Kidney epithelial cell (primary cell): ENCODE data around the gene HNRNPL. TPM values are rescaled to one million over a fixed set of nuclear protein-coding genes. Genes with fewer than 3 reads are reported as not detected.
A peak's percentile ranks its signal among the peaks of the same experiment; 100 is the strongest.

Experiments used
- DNase-seq: peaks from one replicate; pipeline ENCODE4 v3.0.0-alpha.2; 2010; ENCODE audit warnings: low read depth
- H3K27me3 ChIP-seq: 2 replicates; pipeline ENCODE4 v1.6.0; 2011; ENCODE audit warnings: low read length; ENCODE audit not compliant: control insufficient read depth, insufficient read depth
- H3K36me3 ChIP-seq: 2 replicates; pipeline ENCODE4 v1.5.1; 2011; ENCODE audit warnings: low read length; ENCODE audit not compliant: control insufficient read depth, insufficient read depth
- H3K4me3 ChIP-seq: 2 replicates; pipeline ENCODE4 v1.5.1; 2011; ENCODE audit warnings: low read depth, mild to moderate bottlenecking, control low read depth, low read length
- total RNA-seq: library from RNA; depleted of rRNA; stranded (reverse); fragments of >200 nt; gene quantifications from 2 replicates; pipeline ENCODE4 v1.2.3, GENCODE V29; 2015
- TF ChIP-seq, protein P1 (sequence below): IDR thresholded peaks from 2 replicates; pipeline ENCODE4 v1.5.1; 2011; ENCODE audit warnings: mild to moderate bottlenecking, moderate library complexity, low read length, control low read depth, inconsistent platforms; ENCODE audit not compliant: insufficient read depth, poor library complexity, severe bottlenecking

HNRNPL gene
- total RNA-seq, 1 donor from 2014 or later: 192 TPM

DNA sequence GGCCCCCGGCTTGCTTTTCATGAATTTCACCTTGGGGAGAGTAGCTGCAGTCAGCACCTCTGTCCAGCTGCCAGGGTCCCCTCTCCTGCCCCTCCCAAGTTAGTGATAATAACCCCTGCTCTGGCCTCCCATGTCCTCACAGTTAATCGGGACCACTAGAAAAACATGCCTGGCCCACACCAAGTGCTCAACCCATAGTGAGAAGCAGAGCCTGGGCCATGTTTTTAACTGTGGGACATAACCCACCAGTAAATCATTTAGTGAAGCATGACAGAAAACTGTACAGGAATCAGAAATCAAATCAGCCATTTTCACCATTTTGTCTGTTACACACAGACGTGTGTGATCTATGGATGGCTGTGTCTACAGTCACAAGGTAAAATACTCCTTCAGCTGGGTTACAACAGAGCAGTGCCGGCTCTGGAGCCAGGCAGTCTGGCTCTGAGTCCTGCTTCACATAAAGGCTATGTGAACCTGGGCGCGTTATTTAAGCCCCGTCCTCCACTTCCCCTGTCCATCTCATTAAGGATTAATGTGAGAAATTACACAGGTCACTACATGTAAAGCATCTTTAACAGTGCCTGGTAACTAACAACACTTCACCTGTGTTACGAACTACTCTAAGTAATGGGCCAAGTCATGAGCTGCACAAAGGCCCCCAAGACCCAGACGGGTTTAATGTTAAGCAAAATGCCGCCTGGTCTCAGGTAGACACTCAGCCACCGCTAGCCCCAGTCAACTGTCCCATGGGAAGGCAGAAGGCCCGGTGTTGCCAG, 10.6 kb downstream of the HNRNPL start:
- Histone ChIP-seq H3K27me3 (no peaks in the 10 kb centered on the region), H3K36me3 (peaks cover 8% of the 10 kb centered on the region), H3K4me3 (no peak overlapping the region)
- DNase-seq: no peak
- TF ChIP-seq, protein P1, sequence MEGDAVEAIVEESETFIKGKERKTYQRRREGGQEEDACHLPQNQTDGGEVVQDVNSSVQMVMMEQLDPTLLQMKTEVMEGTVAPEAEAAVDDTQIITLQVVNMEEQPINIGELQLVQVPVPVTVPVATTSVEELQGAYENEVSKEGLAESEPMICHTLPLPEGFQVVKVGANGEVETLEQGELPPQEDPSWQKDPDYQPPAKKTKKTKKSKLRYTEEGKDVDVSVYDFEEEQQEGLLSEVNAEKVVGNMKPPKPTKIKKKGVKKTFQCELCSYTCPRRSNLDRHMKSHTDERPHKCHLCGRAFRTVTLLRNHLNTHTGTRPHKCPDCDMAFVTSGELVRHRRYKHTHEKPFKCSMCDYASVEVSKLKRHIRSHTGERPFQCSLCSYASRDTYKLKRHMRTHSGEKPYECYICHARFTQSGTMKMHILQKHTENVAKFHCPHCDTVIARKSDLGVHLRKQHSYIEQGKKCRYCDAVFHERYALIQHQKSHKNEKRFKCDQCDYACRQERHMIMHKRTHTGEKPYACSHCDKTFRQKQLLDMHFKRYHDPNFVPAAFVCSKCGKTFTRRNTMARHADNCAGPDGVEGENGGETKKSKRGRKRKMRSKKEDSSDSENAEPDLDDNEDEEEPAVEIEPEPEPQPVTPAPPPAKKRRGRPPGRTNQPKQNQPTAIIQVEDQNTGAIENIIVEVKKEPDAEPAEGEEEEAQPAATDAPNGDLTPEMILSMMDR: no peak

DNA sequence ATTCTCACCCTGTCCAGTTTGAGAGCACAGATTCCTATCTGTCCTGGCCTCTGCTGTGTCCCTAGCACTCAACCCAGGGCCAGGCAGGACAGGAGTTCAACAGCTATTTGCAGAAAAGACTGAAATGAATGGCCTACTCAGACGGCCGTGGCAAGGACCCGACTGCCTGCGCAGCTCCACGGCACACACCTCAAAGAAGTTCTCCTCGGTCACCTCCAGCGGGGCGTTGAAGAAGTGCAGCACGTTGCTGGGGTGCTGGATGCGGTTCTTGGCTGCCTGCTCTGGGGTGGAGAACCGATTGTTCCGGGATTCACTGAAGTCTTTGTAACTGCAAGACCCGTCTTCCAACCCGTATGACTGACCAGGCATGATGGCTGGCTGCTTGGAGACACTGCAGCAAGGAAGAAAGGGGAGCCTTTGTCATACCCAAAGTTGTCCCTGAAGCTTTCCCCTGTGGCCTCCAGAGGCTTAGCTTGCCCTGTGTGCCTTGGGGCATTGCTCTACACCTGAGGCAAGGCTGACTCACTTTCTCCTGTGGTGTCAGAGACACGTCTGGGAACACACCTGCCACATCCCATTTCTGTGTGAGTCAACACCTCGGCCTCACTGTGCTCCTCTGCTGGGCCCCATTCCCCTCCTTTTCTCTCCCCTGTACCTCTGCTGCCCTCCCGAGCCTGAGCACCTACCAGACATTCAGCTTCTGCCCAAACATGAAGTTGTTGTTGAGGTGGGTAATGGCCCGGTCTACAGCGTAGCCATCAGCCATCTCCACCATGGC, 11.4 kb downstream of the HNRNPL start:
- no peak overlapping the region for H3K4me3 ChIP-seq
- DNase-seq: peak; percentile 61
- TF ChIP-seq, protein P1: peak; percentile 21
- H3K36me3 ChIP-seq: peaks cover 7% of the 10 kb centered on the region
- H3K27me3 ChIP-seq: no peaks in the 10 kb centered on the region

- H3K36me3 ChIP-seq: peaks cover 4% of the 10 kb centered on the region
- DNase-seq: no peak
- no peak overlapping the region for H3K4me3 ChIP-seq
Observed at GRCh38 chr19:38837656-38838121, 12.1 kb downstream of the HNRNPL start.

DNA sequence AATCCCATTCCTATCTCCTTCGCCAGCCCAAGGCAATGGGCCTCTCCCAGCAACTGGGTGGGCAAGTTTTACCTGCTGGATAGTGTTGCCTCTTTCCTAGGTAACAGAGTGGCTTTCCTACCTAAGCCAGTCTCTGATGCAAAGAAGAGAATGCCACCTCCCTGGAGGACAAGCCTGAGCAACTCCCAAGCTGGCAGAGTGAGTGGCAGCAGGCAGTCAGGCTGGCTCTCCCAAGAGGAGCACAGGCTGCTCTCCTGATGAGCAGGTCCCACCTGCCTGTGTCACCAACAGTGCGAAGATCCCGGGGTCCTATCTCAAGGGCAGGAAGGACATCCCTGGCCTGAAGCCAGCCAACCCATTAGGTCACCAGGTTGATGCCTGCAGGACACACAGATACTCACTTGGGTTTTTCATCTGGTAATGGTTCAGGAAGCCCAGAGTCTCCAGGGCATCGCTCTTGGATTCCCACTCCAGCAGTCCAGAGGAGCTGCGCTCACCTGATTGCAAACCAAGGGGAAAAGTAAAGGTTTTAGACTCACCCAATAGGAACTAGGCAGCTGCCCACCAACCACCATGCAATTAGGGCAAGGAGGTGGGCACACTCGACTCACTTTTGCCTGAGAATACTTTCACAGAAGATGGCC, 12.7 kb downstream of the HNRNPL start:
- Histone ChIP-seq H3K36me3 (peaks cover 4% of the 10 kb centered on the region), H3K4me3 (no peak overlapping the region), H3K27me3 (no peaks in the 10 kb centered on the region)
- no peak for DNase-seq
- TF ChIP-seq, protein P1: no peak

More at GRCh38 chr19:38837656-38838121, 12.1 kb downstream of the HNRNPL start:
- H3K27me3 ChIP-seq: no peaks in the 10 kb centered on the region
- TF ChIP-seq, protein P1: no peak

DNA sequence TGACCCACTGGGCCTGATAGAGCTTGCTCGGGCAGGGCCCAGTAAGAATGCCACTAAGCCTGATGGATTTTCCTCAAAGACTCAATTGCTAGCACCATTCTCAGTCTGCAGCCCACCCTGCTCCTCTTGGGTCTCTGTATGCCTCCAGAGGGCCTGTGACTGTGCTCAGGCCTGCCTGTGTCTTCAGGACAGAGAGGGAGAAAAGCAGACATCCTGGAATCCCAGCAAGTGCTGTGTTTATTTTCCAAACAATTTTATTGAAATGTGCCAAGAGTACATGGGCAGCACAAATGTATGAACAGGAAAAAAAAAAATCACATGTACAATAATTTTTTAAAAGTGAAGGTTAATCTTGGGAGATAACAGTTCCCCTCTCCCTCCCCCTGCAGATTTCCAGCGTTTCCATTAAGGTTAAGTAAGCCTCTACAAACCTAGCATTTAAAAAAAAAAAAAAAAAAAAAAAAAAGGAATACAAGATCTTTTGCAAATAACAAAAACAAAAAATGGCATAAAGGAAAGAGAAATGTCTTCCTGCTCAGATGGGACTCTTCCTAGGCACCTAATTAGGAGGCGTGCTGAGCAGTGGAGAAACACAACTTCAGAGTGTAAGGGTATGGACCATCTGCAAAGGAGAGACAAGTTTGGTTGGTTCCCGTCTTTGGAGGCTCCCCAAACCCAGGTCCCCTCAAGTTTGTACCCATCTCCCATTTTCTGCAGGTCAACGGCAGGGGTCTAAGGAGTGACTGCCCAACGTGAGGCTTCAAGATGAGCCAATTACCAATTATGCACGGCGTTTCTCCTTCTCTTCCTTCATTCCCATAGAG, 13.4 kb downstream of the HNRNPL start:
- H3K4me3 ChIP-seq: no peak overlapping the region
- H3K27me3 ChIP-seq: no peaks in the 10 kb centered on the region
- TF ChIP-seq, protein P1: no peak
- peaks cover 4% of the 10 kb centered on the region for H3K36me3 ChIP-seq
- no peak for DNase-seq
